Measurements from ENCODE around the gene HEPN1.

DNA sequence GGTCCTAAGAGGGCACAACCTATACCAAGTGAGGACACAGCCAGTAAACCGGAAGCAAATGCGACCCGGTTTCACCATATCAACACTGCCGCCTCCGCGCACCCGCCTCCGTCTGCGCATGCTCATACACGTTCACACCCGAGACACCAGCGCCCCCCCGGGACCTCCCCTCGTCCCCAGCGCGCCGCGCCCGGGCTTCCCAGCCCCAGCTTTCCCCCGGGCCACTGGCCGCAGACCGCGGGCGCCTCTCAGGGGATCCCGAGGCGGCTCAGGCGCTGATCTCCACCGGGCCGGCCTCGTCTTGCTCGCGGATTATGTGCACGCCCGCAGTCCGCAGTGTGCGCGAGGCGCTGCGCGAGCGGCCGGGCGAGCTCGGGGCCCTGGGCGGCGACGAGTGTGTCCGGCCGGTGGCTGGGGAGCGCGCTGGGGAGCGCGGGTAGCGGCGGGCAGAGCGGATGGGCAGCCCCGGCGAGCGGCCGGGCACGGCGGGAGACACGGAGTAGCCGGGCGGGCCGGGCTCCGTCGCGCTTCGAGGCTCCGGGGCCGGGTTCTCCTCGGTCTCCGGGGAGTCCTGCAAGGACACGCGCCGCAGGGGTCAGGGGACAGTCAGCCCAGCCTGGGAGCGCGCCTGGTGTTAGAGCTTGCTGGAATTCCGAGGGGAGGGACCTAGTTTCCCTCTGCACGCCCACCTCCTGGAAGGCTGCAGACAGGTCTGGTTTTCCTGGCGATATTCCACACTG lies 2.0 kb downstream of the HEPN1 start:
- TF ChIP-seq, protein P1, sequence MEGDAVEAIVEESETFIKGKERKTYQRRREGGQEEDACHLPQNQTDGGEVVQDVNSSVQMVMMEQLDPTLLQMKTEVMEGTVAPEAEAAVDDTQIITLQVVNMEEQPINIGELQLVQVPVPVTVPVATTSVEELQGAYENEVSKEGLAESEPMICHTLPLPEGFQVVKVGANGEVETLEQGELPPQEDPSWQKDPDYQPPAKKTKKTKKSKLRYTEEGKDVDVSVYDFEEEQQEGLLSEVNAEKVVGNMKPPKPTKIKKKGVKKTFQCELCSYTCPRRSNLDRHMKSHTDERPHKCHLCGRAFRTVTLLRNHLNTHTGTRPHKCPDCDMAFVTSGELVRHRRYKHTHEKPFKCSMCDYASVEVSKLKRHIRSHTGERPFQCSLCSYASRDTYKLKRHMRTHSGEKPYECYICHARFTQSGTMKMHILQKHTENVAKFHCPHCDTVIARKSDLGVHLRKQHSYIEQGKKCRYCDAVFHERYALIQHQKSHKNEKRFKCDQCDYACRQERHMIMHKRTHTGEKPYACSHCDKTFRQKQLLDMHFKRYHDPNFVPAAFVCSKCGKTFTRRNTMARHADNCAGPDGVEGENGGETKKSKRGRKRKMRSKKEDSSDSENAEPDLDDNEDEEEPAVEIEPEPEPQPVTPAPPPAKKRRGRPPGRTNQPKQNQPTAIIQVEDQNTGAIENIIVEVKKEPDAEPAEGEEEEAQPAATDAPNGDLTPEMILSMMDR (IDR thresholded peaks at IDR 0.05; ENCODE audit: insufficient read depth, low read length, poor library complexity, severe bottlenecking) = no peak
- no peak for TF ChIP-seq EZH2phosphoT487 (conservative IDR thresholded peaks at IDR 0.05; ENCODE audit: low read length)

All from SU-DHL-6 (cell line).